ENCODE measurements around the gene TMEM255A. TPM values are rescaled to one million over a fixed set of nuclear protein-coding genes. Genes with fewer than 3 reads are reported as not detected.

TMEM255A gene
- polyA plus RNA-seq, 1 donor (not counting 4 experiments of a cell fraction or from before 2014, with no cell fraction given): 0.03 TPM

- Histone ChIP-seq H3K4me1 (ENCODE audit: control insufficient read depth, extremely low read depth, insufficient read depth, low read length) (no peaks in the 10 kb centered on the region), H3K9me3 (ENCODE audit: control insufficient read depth, low read depth, low read length) (no peaks in the 10 kb centered on the region), H2AFZ (ENCODE audit: control insufficient read depth, low read length) (no peak overlapping the region), H3K27me3 (ENCODE audit: control insufficient read depth, extremely low read depth, insufficient read depth, low read length) (no peaks in the 10 kb centered on the region), H3K4me3 (ENCODE audit: control insufficient read depth in 2 of 3, extremely low read depth in 1 of 3, insufficient read depth in 2 of 3, low read depth in 1 of 3, low read length in 3 of 3) (no peak overlapping the region), H3K9me1 (ENCODE audit: control insufficient read depth, extremely low read depth, insufficient read depth, low read length) (no peaks in the 10 kb centered on the region), H3K36me3 (ENCODE audit: control insufficient read depth in 2 of 2, extremely low read depth in 1 of 2, insufficient read depth in 2 of 2, low read length in 2 of 2) (no peaks in the 10 kb centered on the region), H3K9ac (ENCODE audit: control insufficient read depth, extremely low read depth, insufficient read depth, low read length) (no peak overlapping the region), H4K20me1 (ENCODE audit: control insufficient read depth, extremely low read depth, insufficient read depth, low read length) (no peaks in the 10 kb centered on the region), H3K79me2 (ENCODE audit: control insufficient read depth, insufficient read depth, low read length) (no peaks in the 10 kb centered on the region), H3K27ac (ENCODE audit: control insufficient read depth, insufficient read depth, low read length) (no peak overlapping the region), H3K4me2 (ENCODE audit: control insufficient read depth, extremely low read depth, insufficient read depth, low read depth, low read length) (no peak overlapping the region)
- TF ChIP-seq EZH2 (IDR thresholded peaks at IDR 0.05; ENCODE audit: low read length) (no peak), CTCF (optimal IDR thresholded peaks at IDR 0.05 in 1 of 3, IDR thresholded peaks at IDR 0.05 in 1 of 3, conservative IDR thresholded peaks at IDR 0.05 in 1 of 3; ENCODE audit: extremely low read depth in 1 of 3, insufficient read depth in 2 of 3, low read length in 3 of 3) (no peak)
- DNase-seq (ENCODE audit: low read depth, low spot score) (no peak), FAIRE-seq (no peak)
- dilution Hi-C loops (cut with MboI; ENCODE audit: extremely low pct_ligation_motif_present, low sequenced_read_pairs): no loop called here
Observed at GRCh38 chrX:120335289-120335688, 24.0 kb upstream of the TMEM255A start.

DNA sequence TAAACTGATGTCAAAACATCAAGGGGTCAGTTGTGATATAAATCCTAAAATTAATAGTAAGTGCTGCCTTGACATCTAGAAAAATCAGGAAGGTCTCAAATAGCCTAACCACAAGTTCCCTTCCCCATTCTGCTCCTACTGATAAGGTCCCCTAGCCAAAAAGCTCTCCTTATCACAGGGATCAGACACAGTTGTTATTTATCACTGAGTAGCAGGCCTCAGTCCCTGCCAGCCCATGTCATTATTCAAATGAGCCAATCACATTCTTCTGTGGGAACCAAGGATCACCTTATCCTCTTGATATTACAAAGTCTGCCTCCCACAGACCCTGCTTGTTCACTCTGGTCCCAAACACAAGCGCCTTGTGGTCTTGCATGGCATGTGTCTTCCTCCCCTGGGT, 23.3 kb upstream of the TMEM255A start:
- dilution Hi-C loops (cut with MboI; ENCODE audit: extremely low pct_ligation_motif_present, low sequenced_read_pairs): no loop called here
- Histone ChIP-seq H3K36me3 (ENCODE audit: control insufficient read depth in 2 of 2, extremely low read depth in 1 of 2, insufficient read depth in 2 of 2, low read length in 2 of 2) (no peaks in the 10 kb centered on the region), H3K4me2 (ENCODE audit: control insufficient read depth, extremely low read depth, insufficient read depth, low read depth, low read length) (no peak overlapping the region), H3K79me2 (ENCODE audit: control insufficient read depth, insufficient read depth, low read length) (no peaks in the 10 kb centered on the region), H3K9me3 (ENCODE audit: control insufficient read depth, low read depth, low read length) (no peaks in the 10 kb centered on the region), H2AFZ (ENCODE audit: control insufficient read depth, low read length) (no peak overlapping the region), H3K27me3 (ENCODE audit: control insufficient read depth, extremely low read depth, insufficient read depth, low read length) (no peaks in the 10 kb centered on the region), H3K4me1 (ENCODE audit: control insufficient read depth, extremely low read depth, insufficient read depth, low read length) (no peaks in the 10 kb centered on the region), H3K27ac (ENCODE audit: control insufficient read depth, insufficient read depth, low read length) (no peak overlapping the region), H3K9me1 (ENCODE audit: control insufficient read depth, extremely low read depth, insufficient read depth, low read length) (no peaks in the 10 kb centered on the region), H3K9ac (ENCODE audit: control insufficient read depth, extremely low read depth, insufficient read depth, low read length) (no peak overlapping the region), H4K20me1 (ENCODE audit: control insufficient read depth, extremely low read depth, insufficient read depth, low read length) (no peaks in the 10 kb centered on the region), H3K4me3 (ENCODE audit: control insufficient read depth in 2 of 3, extremely low read depth in 1 of 3, insufficient read depth in 2 of 3, low read depth in 1 of 3, low read length in 3 of 3) (no peak overlapping the region)
- FAIRE-seq (no peak), DNase-seq (ENCODE audit: low read depth, low spot score) (no peak)
- no peak for TF ChIP-seq EZH2 (IDR thresholded peaks at IDR 0.05; ENCODE audit: low read length)
- TF ChIP-seq CTCF (optimal IDR thresholded peaks at IDR 0.05 in 1 of 3, IDR thresholded peaks at IDR 0.05 in 1 of 3, conservative IDR thresholded peaks at IDR 0.05 in 1 of 3; ENCODE audit: extremely low read depth in 1 of 3, insufficient read depth in 2 of 3, low read length in 3 of 3): no peak

All from keratinocyte (primary cell).